ENCODE results near the gene FGF19.

- no peak for TF ChIP-seq E4F1 (CRISPR knock-in tag; IDR thresholded peaks at IDR 0.05; ENCODE audit: borderline replicate concordance)
- TF ChIP-seq HNRNPL (IDR thresholded peaks at IDR 0.05; ENCODE audit: low read depth, low read length) = no peak
- no peak for TF ChIP-seq SMARCA4 (IDR thresholded peaks at IDR 0.05)
- TF ChIP-seq BRCA1 (IDR thresholded peaks at IDR 0.05) = no peak
- no peak for TF ChIP-seq BRCA1 (CRISPR knock-in tag; IDR thresholded peaks at IDR 0.05)
- TF ChIP-seq PHF8 (IDR thresholded peaks at IDR 0.05; ENCODE audit: borderline replicate concordance, low read length) = no peak
- no peak for TF ChIP-seq NR2F6 (CRISPR knock-in tag; IDR thresholded peaks at IDR 0.05)
- no peak for TF ChIP-seq ELF4 (CRISPR knock-in tag; IDR thresholded peaks at IDR 0.05)
These were observed 40.6 kb upstream of the FGF19 start for GRCh38 chr11:69744435-69744834.
